GM21737 (cell line): ENCODE results near the gene SERPINB10.

Source experiments
- ATAC-seq: cut with Tn5 transposase; IDR thresholded peaks from one replicate; pipeline ENCODE4 v1.9.1; 2021; ENCODE audit warnings: mild to moderate bottlenecking, moderate library complexity; ENCODE audit not compliant: unreplicated experiment

Gene SERPINB10

DNA sequence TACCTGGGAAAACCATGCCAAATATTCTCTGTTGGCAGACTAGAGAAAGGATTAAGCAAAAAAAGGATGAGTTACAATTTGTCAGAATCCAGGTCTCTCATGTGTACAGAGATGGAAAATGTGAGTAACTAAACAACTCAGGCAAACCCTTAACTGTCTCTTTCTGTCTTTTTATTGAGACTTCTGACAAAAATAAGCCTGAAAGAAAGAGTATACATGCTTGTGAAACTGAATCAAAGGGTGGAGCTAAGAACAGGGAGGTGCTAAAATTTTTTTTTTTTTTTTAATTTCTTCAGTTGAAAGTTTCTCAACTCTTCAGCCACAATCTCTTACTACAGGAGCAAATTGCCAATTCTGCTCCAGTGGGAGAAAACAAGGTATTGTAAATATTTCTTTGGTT lies at the start of gene SERPINB10:
SERPINB10 (plus strand) TSS at position 295 of the 400 bp plus-strand sequence. CDS start 7,553 bp downstream, outside the sequence.
- no peak for ATAC-seq

DNA sequence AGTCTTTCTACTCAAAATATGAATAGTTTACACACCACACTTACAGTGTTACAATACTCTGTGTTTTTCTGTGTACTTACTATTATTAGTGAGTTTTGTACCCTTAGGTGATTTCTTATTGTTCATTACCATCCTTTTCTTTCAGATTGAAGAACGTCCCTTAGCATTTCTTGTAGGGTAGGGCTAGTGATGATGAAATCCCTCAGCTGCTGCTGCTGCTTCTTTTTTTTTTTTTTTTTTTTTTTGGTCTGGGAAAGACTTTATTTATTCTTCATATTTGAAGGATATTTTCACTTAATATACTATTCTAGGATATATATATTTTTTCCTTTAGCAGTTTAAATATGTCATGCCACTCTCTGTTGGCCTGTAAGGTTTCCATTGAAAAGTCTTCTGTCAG lies 49.3 kb upstream of the SERPINB10 start:
- ATAC-seq, result no peak

GRCh38 chr18:63859781-63860475 lies 47.8 kb upstream of the SERPINB10 start:
- no peak for ATAC-seq

DNA sequence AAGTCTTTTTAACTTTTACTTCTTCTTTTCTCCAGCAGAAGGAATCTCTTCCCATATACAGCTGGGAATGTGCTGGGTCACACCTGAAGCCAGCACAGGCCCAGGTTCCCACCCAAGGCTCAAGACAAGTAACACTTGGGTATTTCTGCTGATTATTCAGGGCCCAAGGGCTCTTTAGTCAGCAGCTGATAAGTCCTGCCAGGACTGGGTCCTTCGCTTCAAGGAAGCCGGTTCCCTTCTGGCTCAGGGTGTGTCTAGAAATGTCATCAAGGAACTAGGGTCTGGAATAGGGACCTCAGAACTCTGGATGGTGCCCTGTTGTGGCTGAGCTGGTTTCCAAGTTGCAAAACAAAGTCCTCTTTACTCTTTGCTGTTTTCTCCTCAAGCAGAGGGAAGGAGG lies 47.2 kb upstream of the SERPINB10 start:
- ATAC-seq, result no peak

GRCh38 chr18:63867368-63868125 lies 40.2 kb upstream of the SERPINB10 start:
- no peak for ATAC-seq

DNA sequence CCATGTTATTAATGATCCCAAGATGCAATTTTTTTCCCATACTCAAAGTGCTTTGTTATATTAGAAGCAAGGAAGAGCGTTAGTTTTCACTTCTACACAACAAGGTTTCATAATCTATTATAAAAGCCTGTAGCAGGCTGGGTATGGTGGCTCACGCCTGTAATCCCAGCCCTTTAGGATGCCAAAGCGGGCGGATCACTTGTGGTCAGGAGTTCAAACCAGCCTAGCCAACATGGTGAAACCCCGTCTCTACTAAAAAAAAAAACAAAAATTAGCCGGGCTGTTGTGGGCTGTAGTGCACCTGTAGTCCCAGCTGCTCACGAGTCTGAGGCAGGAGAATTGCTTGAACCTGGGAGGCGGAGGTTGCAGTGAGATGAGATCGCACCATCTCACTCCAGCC lies 39.2 kb upstream of the SERPINB10 start:
- ATAC-seq, result no peak

- ATAC-seq, result no peak
Observed at GRCh38 chr18:63869374-63869773, 38.4 kb upstream of the SERPINB10 start.

- no peak for ATAC-seq
Observed at GRCh38 chr18:63869851-63870250, 37.9 kb upstream of the SERPINB10 start.

DNA sequence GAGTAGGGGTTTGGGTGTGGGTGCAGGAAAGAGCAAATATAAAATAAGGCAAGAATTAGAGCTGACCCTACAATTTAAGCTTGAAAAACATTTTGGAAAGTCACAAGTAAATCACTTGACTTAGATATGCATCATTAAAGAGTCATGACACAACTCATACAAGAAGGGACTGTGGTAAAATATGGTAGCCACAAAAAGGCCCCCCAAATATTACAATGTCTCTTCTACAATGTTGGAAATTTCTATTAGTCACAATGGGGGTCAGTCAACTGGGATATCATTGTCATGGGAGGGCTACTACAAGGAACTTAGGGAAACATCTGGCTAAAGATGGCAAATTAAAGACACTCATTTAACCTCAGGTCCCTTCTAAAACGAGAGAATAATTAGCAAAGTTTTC lies 35.9 kb upstream of the SERPINB10 start:
- ATAC-seq, result no peak

DNA sequence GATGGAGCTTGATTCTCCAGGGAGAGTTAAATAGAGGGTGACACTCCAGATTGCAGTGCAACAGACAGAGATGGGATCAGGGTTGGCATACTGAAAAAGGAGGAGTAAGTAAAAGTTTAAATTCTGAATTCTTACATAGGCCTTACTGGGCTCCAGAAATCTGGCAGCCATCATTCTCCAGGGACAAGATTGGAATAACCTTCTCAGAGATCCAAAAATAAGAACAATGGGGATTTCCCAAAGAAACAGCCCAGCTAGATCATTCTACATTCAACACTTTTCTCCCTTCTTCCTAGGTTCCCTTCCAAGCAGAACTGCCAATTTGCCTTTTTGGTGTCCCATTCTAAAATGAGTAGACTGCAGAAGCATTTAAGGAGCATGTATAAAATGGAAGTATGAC lies 35.2 kb upstream of the SERPINB10 start:
- ATAC-seq, result no peak

DNA sequence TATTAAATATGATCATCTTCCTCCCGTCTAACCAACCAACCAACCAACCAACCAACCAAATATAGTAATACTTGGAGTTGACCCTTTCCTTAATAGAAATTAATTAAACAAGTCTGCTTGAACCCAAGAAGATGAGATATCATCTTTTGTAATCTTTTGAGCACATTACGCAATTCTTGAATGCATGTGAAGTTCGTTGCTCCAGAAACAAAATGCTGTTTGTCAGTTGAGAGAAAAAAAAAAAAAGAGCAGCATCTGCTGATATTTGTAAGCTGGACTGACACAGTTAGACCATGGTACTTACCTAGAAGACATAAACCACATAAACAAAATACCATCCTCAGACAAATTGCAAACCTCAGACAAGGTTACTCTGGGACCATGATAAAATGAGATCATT lies 29.4 kb upstream of the SERPINB10 start:
- no peak for ATAC-seq

- no peak for ATAC-seq
Observed at GRCh38 chr18:63878925-63879324, 28.8 kb upstream of the SERPINB10 start.

- no peak for ATAC-seq
Observed at GRCh38 chr18:63879709-63880108, 28.0 kb upstream of the SERPINB10 start.

- ATAC-seq, result no peak
Observed at GRCh38 chr18:63881851-63882250, 25.9 kb upstream of the SERPINB10 start.

- ATAC-seq, result no peak
Observed at GRCh38 chr18:63882333-63883141, 25.2 kb upstream of the SERPINB10 start.

- ATAC-seq, result no peak
Observed at GRCh38 chr18:63883617-63884016, 24.1 kb upstream of the SERPINB10 start.

- no peak for ATAC-seq
Observed at GRCh38 chr18:63887424-63887823, 20.3 kb upstream of the SERPINB10 start, which contains the start of gene SERPINB2. TSS of gene SERPINB2 (plus strand) at chr18:63887705. CDS start at chr18:63891445, 3,740 bp downstream.

DNA sequence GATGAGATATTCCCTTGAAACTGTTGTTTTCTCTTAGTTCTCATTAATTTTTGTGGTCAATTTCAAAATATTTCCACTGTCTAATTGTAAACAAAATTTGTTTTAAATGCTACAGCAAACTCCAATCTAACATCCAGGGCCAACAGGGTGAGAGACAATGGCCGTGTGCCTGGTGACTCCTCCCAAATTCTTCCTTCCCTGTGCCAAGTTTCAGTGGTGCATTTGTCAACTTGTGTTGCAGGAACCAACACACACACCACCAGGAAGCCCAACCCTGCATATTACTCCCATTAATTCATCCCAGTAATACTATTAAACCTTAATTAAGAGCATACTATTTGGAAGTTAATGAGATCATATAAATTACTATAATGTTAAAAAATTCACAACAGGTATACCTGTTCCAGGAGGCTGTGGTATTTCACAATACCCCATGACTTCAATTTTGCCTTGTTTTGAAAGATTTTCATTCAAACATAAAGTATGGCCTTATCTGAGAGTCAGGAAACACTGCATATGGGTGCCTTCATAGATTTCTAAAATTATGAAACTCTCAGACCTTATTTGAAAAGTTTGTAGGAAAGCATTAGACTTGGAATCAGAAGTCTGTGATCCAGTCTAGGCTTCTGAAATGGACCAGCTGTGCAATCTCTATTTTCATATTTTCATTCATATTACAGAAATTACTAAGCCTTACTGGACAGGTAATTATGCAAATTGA lies 19.1 kb upstream of the SERPINB10 start:
- ATAC-seq, result no peak

GRCh38 chr18:63889626-63890025 lies 18.1 kb upstream of the SERPINB10 start:
- ATAC-seq, result no peak

DNA sequence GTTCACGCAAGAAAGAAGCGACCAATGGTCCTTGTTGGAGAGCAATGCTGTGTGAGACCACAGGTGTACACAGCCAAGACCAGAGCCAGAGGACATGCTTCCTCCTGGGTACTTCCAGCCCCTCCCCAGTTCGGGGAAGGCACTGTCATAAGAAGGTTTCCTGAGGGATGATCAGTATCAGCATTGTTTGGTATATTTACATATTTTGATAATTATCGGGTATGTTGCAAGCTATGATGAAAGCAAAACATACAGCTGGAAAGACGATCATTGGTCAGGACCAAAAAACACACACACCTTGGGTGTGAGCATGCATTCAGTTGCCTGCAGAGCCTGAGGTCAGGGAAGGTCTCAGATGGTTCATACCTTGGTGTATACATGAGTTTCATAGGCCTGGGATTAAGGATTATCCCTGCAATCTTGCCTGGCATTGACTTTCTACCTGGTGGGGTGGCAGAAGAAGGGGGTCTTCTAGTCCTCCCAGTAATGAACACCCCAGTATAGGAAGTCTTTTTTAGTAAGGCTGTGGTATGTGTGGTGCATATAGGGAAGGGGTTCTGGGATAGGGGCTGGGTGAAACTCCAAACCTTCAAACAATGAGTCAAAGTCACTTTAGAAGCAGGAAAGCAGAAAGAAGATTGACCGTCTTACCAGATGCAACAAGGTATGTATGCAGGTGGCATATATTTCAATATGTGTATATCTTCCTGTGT lies 17.4 kb upstream of the SERPINB10 start:
- no peak for ATAC-seq
